ENCODE data around the gene LGALS7B.

The LGALS7B gene

DNA sequence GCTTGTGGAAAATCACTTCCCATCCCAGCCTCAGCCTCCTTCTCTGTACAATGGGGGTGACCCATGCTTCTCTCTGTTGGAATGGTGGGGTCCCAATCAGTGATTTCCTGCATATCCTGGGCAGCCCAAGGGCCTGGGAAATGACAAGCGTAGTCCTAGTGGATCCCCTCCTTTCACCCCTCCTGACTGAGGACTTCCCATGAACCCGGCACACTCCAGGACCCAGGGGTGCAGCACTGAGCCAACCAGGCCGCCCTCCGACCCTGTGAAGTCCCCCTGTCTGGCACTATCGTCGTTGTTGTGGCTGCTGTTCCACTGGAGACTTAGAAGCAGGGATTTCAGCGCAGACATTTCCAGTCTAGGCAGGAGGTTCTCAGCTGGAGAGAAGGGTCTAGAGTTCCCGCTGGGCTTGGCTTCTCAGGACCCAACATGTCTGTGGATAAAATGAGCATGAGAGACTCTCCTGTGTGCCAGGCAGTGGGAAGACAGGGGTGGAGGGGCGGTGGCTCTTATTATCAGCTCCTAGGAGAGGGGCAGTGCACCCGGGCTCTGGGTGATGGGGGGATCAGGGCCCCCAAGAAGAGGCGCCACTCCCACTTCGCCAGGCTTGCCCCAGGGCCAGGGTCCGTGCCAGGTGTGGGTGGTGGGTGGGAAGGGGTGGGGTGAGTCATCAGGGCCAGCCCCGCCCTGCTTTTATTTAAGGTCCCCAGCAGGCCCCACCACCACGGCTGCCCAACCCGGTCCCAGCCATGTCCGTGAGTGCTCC is at the start of gene LGALS7B:
LGALS7B (plus strand) TSS at position 723 of the 766 bp plus-strand sequence; CDS start at position 750, 27 bp downstream.
- TF ChIP-seq, protein P1, sequence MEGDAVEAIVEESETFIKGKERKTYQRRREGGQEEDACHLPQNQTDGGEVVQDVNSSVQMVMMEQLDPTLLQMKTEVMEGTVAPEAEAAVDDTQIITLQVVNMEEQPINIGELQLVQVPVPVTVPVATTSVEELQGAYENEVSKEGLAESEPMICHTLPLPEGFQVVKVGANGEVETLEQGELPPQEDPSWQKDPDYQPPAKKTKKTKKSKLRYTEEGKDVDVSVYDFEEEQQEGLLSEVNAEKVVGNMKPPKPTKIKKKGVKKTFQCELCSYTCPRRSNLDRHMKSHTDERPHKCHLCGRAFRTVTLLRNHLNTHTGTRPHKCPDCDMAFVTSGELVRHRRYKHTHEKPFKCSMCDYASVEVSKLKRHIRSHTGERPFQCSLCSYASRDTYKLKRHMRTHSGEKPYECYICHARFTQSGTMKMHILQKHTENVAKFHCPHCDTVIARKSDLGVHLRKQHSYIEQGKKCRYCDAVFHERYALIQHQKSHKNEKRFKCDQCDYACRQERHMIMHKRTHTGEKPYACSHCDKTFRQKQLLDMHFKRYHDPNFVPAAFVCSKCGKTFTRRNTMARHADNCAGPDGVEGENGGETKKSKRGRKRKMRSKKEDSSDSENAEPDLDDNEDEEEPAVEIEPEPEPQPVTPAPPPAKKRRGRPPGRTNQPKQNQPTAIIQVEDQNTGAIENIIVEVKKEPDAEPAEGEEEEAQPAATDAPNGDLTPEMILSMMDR (IDR thresholded peaks at IDR 0.05), result no peak

DNA sequence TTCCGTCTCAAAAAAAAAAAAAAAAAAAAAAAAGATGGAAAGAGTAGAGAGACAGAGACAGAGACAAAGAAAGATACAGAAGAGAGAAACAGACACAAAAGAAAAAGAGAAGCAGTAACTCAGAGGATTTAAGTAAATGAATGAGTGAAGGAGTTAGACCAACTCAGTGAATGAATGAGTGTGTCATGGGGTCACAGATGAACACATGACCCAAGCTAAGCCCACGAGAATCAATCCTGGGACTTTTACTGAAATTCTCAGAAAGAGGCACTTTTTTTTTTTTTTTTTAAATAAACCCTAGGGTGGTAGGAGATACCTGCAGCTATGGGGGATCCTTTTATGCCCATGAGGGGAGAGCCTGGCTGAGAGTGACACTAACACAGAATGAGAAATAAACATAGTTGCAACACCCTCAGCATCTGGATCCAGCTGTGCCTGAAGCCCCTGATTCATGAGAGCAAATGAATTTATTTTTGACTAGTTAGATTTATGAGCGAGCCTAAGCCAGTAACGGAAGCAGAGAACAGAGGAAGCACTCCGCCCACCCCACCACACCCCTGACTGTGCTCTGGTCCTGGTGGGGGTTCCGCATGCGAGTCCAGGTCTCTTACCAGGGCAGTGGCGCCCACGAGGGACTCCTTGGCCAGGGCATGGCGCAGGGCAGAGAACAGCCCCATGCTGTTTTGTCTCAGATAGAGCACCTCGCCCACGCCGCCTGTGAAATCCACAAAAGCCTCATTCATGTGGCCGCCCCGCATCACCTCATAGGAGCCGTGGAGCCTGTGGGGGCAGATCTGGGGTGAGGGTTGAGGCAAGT is 49.4 kb upstream of the LGALS7B start:
- TF ChIP-seq, protein P1 (IDR thresholded peaks at IDR 0.05), result no peak

DNA sequence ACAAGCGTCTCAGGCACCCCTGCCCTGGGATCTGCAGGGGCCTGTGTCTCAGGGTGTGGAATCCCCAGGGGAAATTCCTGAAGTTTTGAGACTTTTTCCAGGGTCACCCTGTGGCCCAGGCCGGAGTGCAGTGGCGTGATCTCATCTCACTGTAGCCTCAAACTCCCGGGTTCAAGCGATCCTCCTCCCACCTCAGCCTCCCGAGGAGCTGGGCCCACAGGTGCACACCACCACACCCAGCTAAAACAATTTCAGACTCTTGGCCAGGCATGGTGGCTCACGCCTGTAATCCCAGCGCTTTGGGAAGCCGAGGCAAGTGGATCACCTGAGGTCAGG is 48.8 kb upstream of the LGALS7B start:
- TF ChIP-seq, protein P1 (IDR thresholded peaks at IDR 0.05), result no peak

DNA sequence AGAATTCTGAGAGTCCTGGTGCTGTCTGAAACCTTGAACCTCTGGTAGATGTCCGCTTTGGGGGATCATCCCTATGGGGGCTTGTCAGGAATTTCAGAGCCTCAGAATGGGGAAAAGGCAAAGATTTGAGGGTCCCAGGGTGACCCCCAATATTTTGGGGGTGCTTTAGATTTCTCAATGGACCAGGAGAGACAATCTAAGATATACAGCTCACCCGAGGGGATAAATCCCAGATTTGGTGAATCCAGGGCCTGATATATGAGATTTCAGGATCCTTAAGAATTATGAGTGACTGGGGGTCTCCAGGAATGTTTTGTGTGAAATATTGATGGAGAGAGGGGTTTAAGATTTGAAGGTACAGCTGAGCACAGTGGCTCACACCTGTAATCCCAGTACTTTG is 48.1 kb upstream of the LGALS7B start:
- TF ChIP-seq, protein P1 (IDR thresholded peaks at IDR 0.05), result no peak

DNA sequence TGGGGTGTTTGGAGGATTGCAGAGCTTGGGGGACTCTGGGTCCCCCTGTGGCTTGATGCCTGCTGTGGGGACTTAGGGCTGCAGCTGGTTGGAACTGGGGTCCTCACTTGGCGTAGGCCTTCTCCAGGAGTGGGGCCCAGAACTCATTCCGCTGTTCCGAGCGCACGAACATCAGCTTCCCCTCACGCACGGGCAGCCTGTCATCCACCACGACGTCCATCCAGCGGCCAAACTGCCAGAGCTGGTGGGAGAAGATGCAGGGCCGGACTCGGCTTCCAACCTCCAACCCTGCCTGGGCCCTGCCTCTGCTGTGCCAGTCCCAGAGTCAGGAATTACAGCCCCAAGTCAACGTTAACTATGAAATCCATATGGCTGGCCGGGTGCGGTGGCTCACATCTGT is 47.3 kb upstream of the LGALS7B start:
- TF ChIP-seq, protein P1 (IDR thresholded peaks at IDR 0.05), result no peak

DNA sequence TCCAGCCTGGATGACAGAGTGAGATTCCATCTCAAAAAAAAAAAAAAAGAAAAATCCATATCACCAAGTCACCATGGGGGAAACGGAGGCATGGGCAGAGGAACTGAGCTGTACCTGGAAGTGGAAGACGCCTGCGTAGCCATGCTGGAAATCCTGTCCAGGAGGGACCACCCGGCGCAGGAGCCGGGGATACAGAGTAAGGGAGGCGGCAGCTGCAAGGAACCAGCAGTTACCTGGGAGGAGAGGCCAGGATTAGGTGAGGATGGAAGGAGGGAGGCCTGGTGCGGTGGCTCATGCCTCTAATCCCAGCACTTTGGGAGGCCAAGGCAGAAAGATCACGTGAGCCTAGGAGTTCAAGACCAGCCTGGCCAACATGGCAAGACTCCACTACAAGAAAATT is 46.7 kb upstream of the LGALS7B start:
- TF ChIP-seq, protein P1 (IDR thresholded peaks at IDR 0.05), result no peak

DNA sequence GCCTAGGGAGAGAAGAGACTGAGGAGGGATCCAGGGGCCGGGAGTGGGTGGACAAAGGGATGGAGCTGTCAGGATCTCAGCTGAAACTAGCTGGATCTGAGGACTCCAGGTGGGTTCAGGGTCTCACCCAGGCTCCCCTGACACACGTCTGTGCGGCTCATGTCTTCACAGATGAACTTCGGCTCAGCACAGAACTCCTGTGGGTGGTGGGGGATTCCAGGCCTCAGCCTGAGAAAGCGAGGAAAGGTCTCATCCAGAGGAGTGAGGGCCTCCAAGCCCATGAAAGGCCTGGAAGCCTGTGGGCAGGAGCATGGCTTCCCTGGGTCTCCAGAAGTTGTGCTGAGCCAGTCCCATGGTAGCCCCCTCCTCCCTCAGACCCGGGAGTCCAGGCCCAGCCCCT is 46.1 kb upstream of the LGALS7B start:
- TF ChIP-seq, protein P1 (IDR thresholded peaks at IDR 0.05), result no peak
